ENCODE results near the gene EYS.

EYS gene

DNA sequence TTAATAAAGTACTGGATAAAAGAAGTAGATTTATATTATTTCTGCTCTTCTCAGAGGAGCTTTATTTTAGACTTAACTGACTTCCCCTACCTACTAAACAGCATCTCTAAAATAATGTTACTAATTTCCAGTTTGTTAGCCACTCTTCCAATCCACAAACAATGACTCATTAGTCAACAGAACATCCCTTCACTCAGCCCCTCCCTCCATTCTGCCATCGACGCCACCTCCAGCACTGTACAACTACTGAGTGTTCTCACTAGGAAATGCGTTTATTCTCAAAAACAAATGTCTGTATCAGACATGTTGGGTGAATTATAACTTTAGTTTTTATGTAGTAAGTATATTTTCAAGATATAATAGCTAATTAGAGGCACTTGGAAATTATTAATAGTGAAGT, 427.0 kb downstream of the EYS start:
- no peak for TF ChIP-seq SIN3A (IDR thresholded peaks at IDR 0.05; ENCODE audit: borderline replicate concordance, insufficient read depth, low read length)
- no peak for TF ChIP-seq POLR2AphosphoS5 (IDR thresholded peaks at IDR 0.05; ENCODE audit: low read depth, low read length)
- TF ChIP-seq FOXP2 (optimal IDR thresholded peaks at IDR 0.05; ENCODE audit: borderline replicate concordance, extremely low read depth, extremely low read length, insufficient read depth) = no peak
- no peak for TF ChIP-seq TAF1 (IDR thresholded peaks at IDR 0.05; ENCODE audit: borderline replicate concordance, insufficient read depth, low read length)
- TF ChIP-seq, protein P1, sequence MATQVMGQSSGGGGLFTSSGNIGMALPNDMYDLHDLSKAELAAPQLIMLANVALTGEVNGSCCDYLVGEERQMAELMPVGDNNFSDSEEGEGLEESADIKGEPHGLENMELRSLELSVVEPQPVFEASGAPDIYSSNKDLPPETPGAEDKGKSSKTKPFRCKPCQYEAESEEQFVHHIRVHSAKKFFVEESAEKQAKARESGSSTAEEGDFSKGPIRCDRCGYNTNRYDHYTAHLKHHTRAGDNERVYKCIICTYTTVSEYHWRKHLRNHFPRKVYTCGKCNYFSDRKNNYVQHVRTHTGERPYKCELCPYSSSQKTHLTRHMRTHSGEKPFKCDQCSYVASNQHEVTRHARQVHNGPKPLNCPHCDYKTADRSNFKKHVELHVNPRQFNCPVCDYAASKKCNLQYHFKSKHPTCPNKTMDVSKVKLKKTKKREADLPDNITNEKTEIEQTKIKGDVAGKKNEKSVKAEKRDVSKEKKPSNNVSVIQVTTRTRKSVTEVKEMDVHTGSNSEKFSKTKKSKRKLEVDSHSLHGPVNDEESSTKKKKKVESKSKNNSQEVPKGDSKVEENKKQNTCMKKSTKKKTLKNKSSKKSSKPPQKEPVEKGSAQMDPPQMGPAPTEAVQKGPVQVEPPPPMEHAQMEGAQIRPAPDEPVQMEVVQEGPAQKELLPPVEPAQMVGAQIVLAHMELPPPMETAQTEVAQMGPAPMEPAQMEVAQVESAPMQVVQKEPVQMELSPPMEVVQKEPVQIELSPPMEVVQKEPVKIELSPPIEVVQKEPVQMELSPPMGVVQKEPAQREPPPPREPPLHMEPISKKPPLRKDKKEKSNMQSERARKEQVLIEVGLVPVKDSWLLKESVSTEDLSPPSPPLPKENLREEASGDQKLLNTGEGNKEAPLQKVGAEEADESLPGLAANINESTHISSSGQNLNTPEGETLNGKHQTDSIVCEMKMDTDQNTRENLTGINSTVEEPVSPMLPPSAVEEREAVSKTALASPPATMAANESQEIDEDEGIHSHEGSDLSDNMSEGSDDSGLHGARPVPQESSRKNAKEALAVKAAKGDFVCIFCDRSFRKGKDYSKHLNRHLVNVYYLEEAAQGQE (IDR thresholded peaks at IDR 0.05; ENCODE audit: insufficient read depth in 1 of 2, low read depth in 2 of 2, low read length in 2 of 2) = no peak

DNA sequence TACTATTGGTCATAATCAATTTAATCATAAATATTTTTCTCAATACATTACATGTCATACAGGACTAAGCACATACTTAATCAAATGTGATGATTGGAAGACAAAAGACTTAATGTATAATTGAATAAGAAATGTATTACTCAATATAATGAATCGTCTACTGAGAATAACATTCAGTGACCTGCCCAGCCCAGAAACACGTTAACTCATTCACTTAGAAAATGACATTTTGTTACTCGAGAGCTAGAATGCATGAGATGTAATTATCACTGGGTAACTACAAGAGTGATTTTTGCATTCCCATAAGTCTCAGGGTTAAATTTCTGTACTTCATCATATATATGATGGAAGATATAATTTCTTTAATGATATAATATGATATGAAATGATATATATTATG, 444.8 kb downstream of the EYS start:
- TF ChIP-seq SIN3A (IDR thresholded peaks at IDR 0.05; ENCODE audit: borderline replicate concordance, insufficient read depth, low read length) (no peak), POLR2AphosphoS5 (IDR thresholded peaks at IDR 0.05; ENCODE audit: low read depth, low read length) (no peak), FOXP2 (optimal IDR thresholded peaks at IDR 0.05; ENCODE audit: borderline replicate concordance, extremely low read depth, extremely low read length, insufficient read depth) (no peak), TAF1 (IDR thresholded peaks at IDR 0.05; ENCODE audit: borderline replicate concordance, insufficient read depth, low read length) (no peak)
- TF ChIP-seq, protein P1 (IDR thresholded peaks at IDR 0.05; ENCODE audit: insufficient read depth in 1 of 2, low read depth in 2 of 2, low read length in 2 of 2) = no peak

DNA sequence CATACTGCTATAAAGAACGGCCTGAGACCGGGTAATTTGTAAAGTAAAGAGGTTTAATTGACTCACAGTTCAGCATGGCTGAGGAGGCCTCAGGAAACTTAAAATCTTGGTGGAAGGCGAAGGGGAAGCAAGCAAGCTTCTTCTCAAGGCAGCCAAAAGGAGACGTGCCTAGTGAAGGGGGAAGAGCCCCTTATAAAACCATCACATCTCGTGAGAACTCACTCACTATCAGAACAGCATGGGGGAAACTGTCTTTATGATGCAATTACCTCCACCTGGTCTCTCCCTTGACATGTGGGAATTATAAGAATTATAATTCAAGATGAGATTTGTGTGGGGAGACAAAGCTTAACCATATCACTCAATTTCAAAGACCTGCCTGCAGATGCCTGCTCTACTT, 447.0 kb downstream of the EYS start:
- TF ChIP-seq POLR2AphosphoS5 (IDR thresholded peaks at IDR 0.05; ENCODE audit: low read depth, low read length) (no peak), SIN3A (IDR thresholded peaks at IDR 0.05; ENCODE audit: borderline replicate concordance, insufficient read depth, low read length) (no peak), TAF1 (IDR thresholded peaks at IDR 0.05; ENCODE audit: borderline replicate concordance, insufficient read depth, low read length) (no peak), FOXP2 (optimal IDR thresholded peaks at IDR 0.05; ENCODE audit: borderline replicate concordance, extremely low read depth, extremely low read length, insufficient read depth) (no peak)
- TF ChIP-seq, protein P1 (IDR thresholded peaks at IDR 0.05; ENCODE audit: insufficient read depth in 1 of 2, low read depth in 2 of 2, low read length in 2 of 2) = no peak

DNA sequence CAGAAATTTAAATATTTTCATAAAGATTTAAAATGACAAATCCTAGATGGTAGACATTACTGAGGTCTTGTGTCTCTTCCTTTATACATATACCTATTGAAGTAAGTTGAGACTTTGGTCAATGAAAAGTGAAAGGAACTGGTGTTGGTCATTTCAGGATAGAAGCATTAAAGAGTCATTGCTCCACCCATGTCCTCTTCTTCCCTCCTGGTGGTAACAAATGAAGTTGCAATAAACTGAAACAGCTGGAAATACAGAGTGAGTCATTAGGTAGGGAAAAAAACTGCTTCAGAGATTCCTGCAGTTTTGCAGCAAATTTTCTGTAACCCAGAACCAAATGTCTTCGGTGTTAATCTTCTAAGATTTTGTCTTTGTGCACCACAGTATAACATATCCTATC, 448.0 kb downstream of the EYS start:
- TF ChIP-seq SIN3A (IDR thresholded peaks at IDR 0.05; ENCODE audit: borderline replicate concordance, insufficient read depth, low read length) = no peak
- TF ChIP-seq, protein P1 (IDR thresholded peaks at IDR 0.05; ENCODE audit: insufficient read depth in 1 of 2, low read depth in 2 of 2, low read length in 2 of 2) = no peak
- TF ChIP-seq POLR2AphosphoS5 (IDR thresholded peaks at IDR 0.05; ENCODE audit: low read depth, low read length) = no peak
- TF ChIP-seq FOXP2 (optimal IDR thresholded peaks at IDR 0.05; ENCODE audit: borderline replicate concordance, extremely low read depth, extremely low read length, insufficient read depth) = no peak
- TF ChIP-seq TAF1 (IDR thresholded peaks at IDR 0.05; ENCODE audit: borderline replicate concordance, insufficient read depth, low read length) = no peak

DNA sequence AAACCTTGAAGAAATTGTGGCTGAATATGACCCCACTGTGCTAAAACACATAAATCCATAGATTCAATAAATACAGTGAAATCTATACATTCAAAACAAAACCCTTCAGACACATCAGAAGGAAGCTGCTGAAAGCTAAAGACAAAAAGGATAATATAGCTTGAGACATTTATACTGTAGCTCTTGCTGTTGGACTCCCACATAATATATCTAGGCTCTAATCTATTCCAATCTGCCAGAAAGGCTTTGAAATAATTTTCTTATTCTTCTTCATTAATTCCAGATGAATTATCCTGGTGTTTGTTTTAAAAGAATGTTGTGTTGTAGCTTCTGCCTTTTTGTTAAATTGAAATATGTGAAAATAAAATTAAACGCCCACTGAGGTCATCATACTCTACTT, 454.0 kb downstream of the EYS start:
- TF ChIP-seq, protein P1 (IDR thresholded peaks at IDR 0.05; ENCODE audit: insufficient read depth in 1 of 2, low read depth in 2 of 2, low read length in 2 of 2) = no peak
- TF ChIP-seq FOXP2 (optimal IDR thresholded peaks at IDR 0.05; ENCODE audit: borderline replicate concordance, extremely low read depth, extremely low read length, insufficient read depth) (no peak), SIN3A (IDR thresholded peaks at IDR 0.05; ENCODE audit: borderline replicate concordance, insufficient read depth, low read length) (no peak)
